ENCODE results near the gene KCNK3. TPM values are rescaled to one million over a fixed set of nuclear protein-coding genes. Genes with fewer than 3 reads are reported as not detected.
A peak's percentile ranks its signal among the peaks of the same experiment; 100 is the strongest.

The KCNK3 gene
- total and polyA plus RNA-seq, 2 donors (not counting 3 experiments of a cell fraction or from before 2014, with no cell fraction given), result not detected

GRCh38 chr2:26696351-26696816 is 3.9 kb downstream of the KCNK3 start:
- H3K4me2 ChIP-seq (ENCODE audit: insufficient read depth, low read length), result no peak overlapping the region
- no peak overlapping the region for H3K9ac ChIP-seq (replicated peaks; ENCODE audit: extremely low read depth, insufficient read depth, low read length)
- no peaks in the 10 kb centered on the region for H4K20me1 ChIP-seq (replicated peaks; ENCODE audit: control insufficient read depth, extremely low read depth, insufficient read depth, low read length)
- no peak overlapping the region for H2AFZ ChIP-seq (ENCODE audit: low read depth, low read length)
- no TSS peak for BruUV-seq (replicated peaks)
- H3K9me1 ChIP-seq (replicated peaks; ENCODE audit: control insufficient read depth, extremely low read depth, insufficient read depth, low read length), result no peaks in the 10 kb centered on the region
- FAIRE-seq (peak; percentile 94), DNase-seq (ENCODE audit: low read depth, low spot score) (peak; percentile 71)
- peak overlapping the region; percentile 18 for H3K27ac ChIP-seq (ENCODE audit: insufficient read depth, low read depth, low read length)
- H3K27me3 ChIP-seq (ENCODE audit: control insufficient read depth in 2 of 2, insufficient read depth in 2 of 2, low read length in 2 of 2), result peaks cover 16 to 24% of the 10 kb centered on the region in 2 experiments
- POLR2A ChIA-PET, result no interaction called here
- CTCF ChIA-PET, result interaction anchor here (1.0 to 1.1 kb wide), 2 partner anchors 12 to 19 kb away, joined by 3 to 5 read pairs; no protein-coding TSS in a partner anchor
- dilution Hi-C loops (cut with MboI; ENCODE audit: extremely low pct_ligation_motif_present, low sequenced_read_pairs) (no loop called here), intact Hi-C loops (cut with micrococcal nuclease) (no loop called here)
- H3K4me1 ChIP-seq (ENCODE audit: control insufficient read depth, extremely low read depth, insufficient read depth, low read length), result peaks cover 16% of the 10 kb centered on the region
- H3K36me3 ChIP-seq (ENCODE audit: control insufficient read depth in 2 of 2, extremely low read depth in 1 of 2, insufficient read depth in 2 of 2, low read length in 2 of 2), result no peaks in the 10 kb centered on the region
- H3K9me3 ChIP-seq (replicated peaks; ENCODE audit: control insufficient read depth, insufficient read depth, low read length), result no peaks in the 10 kb centered on the region
- H3K4me3 ChIP-seq (replicated peaks in 1 of 3; ENCODE audit: insufficient read depth in 1 of 3, low read depth in 1 of 3, low read length in 3 of 3), result no peak overlapping the region
- peak; percentile 72 for TF ChIP-seq POLR2AphosphoS5 (IDR thresholded peaks at IDR 0.05; ENCODE audit: insufficient read depth, low read depth, low read length)
- no peak for TF ChIP-seq MYC (IDR thresholded peaks at IDR 0.05; ENCODE audit: low read depth, low read length)
- TF ChIP-seq POLR2A (IDR thresholded peaks at IDR 0.05; ENCODE audit: low read depth, low read length), result no peak
- TF ChIP-seq, protein P1, sequence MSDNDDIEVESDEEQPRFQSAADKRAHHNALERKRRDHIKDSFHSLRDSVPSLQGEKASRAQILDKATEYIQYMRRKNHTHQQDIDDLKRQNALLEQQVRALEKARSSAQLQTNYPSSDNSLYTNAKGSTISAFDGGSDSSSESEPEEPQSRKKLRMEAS (IDR thresholded peaks at IDR 0.05; ENCODE audit: insufficient read depth, insufficient read length), result no peak
- TF ChIP-seq CTCF (IDR thresholded peaks at IDR 0.05; ENCODE audit: extremely low read depth in 1 of 2, insufficient read depth in 1 of 2, low read depth in 1 of 2, low read length in 2 of 2), result no peak
- no peak for TF ChIP-seq EZH2 (IDR thresholded peaks at IDR 0.05; ENCODE audit: borderline replicate concordance, low read depth, low read length, severe bottlenecking)
- peak; percentile 41 for TF ChIP-seq JUN (IDR thresholded peaks at IDR 0.05; ENCODE audit: borderline replicate concordance, insufficient read depth, insufficient read length, low read depth)
- TF ChIP-seq GATA2 (IDR thresholded peaks at IDR 0.05; ENCODE audit: insufficient read depth, insufficient read length, low read depth, low read length), result peak; percentile 89
- peak; percentile 97 for TF ChIP-seq FOS (IDR thresholded peaks at IDR 0.05; ENCODE audit: borderline replicate concordance, insufficient read depth, low read length)
- H3K79me2 ChIP-seq (ENCODE audit: control insufficient read depth, insufficient read depth, low read length), result no peaks in the 10 kb centered on the region

Data from endothelial cell of umbilical vein (primary cell).